Endothelial cell of umbilical vein (primary cell): ENCODE results near the gene SCD. TPM values are rescaled to one million over a fixed set of nuclear protein-coding genes. Genes with fewer than 3 reads are reported as not detected.

ENCODE experiments used
- BruUV-seq: library from RNA; stranded (reverse); fragments of 400-500 nt; replicated peaks from 2 replicates; lab custom pipeline; 2021; lab: Mats Ljungman, UMichigan
- CTCF ChIA-PET: fragments of 300-600, 350-600 bp; sonication (Branson Sonifier 250); formaldehyde crosslinking; loops from one replicate; lab custom pipeline; 2021; ENCODE audit warnings: antibody characterized with exemption, inconsistent platforms; lab: Charles Lee
- POLR2A ChIA-PET: fragments of 300-600, 350-600 bp; sonication (Branson Sonifier 250); formaldehyde crosslinking; loops from one replicate; lab custom pipeline; 2021; ENCODE audit warnings: antibody characterized with exemption, inconsistent platforms; lab: Charles Lee
- DNase-seq: peaks from one replicate; pipeline ENCODE4 v3.0.0-alpha.2; 2011; ENCODE audit warnings: low read depth, low spot score
- FAIRE-seq: peaks from 2 replicates; lab custom pipeline; 2011; peaks lifted over from hg19 to GRCh38; lab: Jason Lieb, UNC
- H2AFZ ChIP-seq: 2 replicates; pipeline ENCODE4 v1.6.0; 2012; ENCODE audit warnings: low read depth, low read length, control low read depth, inconsistent platforms
- H3K27ac ChIP-seq: 2 replicates; pipeline ENCODE4 v1.5.1; 2011; ENCODE audit warnings: low read depth, mild to moderate bottlenecking, control low read depth, low read length, moderate library complexity; ENCODE audit not compliant: insufficient read depth
- H3K27me3 ChIP-seq, 2 experiments: 2 replicates each; pipeline versions ENCODE4 v1.6.0 to v1.6.1; 2011; ENCODE audit warnings: low read length in 2 of 2, mixed read lengths in 1 of 2; ENCODE audit not compliant: control insufficient read depth in 2 of 2, insufficient read depth in 2 of 2
- H3K36me3 ChIP-seq, 2 experiments: 2 replicates in 1 of 2; 3 replicates in 1 of 2; pipeline ENCODE4 v1.5.1; 2011; ENCODE audit warnings: low read length in 2 of 2, mild to moderate bottlenecking in 1 of 2, moderate library complexity in 1 of 2; ENCODE audit not compliant: control insufficient read depth in 2 of 2, insufficient read depth in 2 of 2; ENCODE audit errors: extremely low read depth in 1 of 2
- H3K4me1 ChIP-seq: 3 replicates; pipeline ENCODE4 v1.5.1; 2011; ENCODE audit warnings: mild to moderate bottlenecking, low read length; ENCODE audit not compliant: control insufficient read depth, insufficient read depth; ENCODE audit errors: extremely low read depth
- H3K4me2 ChIP-seq: 2 replicates; pipeline ENCODE4 v1.6.1; 2011; ENCODE audit warnings: low read length, control low read depth, mixed read lengths; ENCODE audit not compliant: insufficient read depth
- H3K4me3 ChIP-seq, 3 experiments: fragments of 200-600 bp in 1 of 3; sonication (generic), shearing (Covaris generic) in 1 of 3; replicated peaks in 1 of 3; 2 replicates each; pipeline ENCODE4 v1.5.1; 2011 to 2016; ENCODE audit warnings: control low read depth in 3 of 3, low read length in 3 of 3, mild to moderate bottlenecking in 2 of 3, inconsistent platforms in 1 of 3, low read depth in 1 of 3, moderate library complexity in 1 of 3; ENCODE audit not compliant: insufficient read depth in 1 of 3
- H3K79me2 ChIP-seq: 2 replicates; pipeline ENCODE4 v1.6.0; 2012; ENCODE audit warnings: low read length, inconsistent platforms; ENCODE audit not compliant: control insufficient read depth, insufficient read depth
- H3K9ac ChIP-seq: replicated peaks from 2 replicates; pipeline ENCODE3; 2011; ENCODE audit warnings: low read length, control low read depth; ENCODE audit not compliant: insufficient read depth; ENCODE audit errors: extremely low read depth
- H3K9me1 ChIP-seq: replicated peaks from 3 replicates; pipeline ENCODE4 v1.6.0; 2011; ENCODE audit warnings: mild to moderate bottlenecking, low read length; ENCODE audit not compliant: control insufficient read depth, insufficient read depth; ENCODE audit errors: extremely low read depth
- H3K9me3 ChIP-seq: replicated peaks from 2 replicates; pipeline ENCODE4 v1.5.1; 2012; ENCODE audit warnings: low read length, inconsistent platforms; ENCODE audit not compliant: control insufficient read depth, insufficient read depth
- H4K20me1 ChIP-seq: replicated peaks from 2 replicates; pipeline ENCODE3; 2011; ENCODE audit warnings: mild to moderate bottlenecking, low read length; ENCODE audit not compliant: control insufficient read depth, insufficient read depth; ENCODE audit errors: extremely low read depth
- CTCF ChIP-seq, 2 donors: IDR thresholded peaks; 1 replicate in 1 of 2; 2 replicates in 1 of 2; pipeline ENCODE4 v1.5.1; 2011; ENCODE audit warnings: low read length in 2 of 2, mild to moderate bottlenecking in 2 of 2, moderate library complexity in 2 of 2, control low read depth in 1 of 2, inconsistent platforms in 1 of 2, low read depth in 1 of 2; ENCODE audit not compliant: insufficient read depth in 1 of 2; ENCODE audit errors: extremely low read depth in 1 of 2
- EZH2 ChIP-seq: IDR thresholded peaks from 2 replicates; pipeline ENCODE4 v1.6.1; 2012; ENCODE audit warnings: borderline replicate concordance, low read depth, mild to moderate bottlenecking, moderate library complexity, low read length, inconsistent platforms; ENCODE audit not compliant: severe bottlenecking
- FOS ChIP-seq: IDR thresholded peaks from 2 replicates; pipeline ENCODE4 v1.6.1; 2011; ENCODE audit warnings: mild to moderate bottlenecking, low read length, moderate library complexity, borderline replicate concordance; ENCODE audit not compliant: insufficient read depth
- GATA2 ChIP-seq: IDR thresholded peaks from 2 replicates; pipeline ENCODE4 v1.7.0; 2011; ENCODE audit warnings: low read depth, mild to moderate bottlenecking, moderate library complexity, mixed read lengths, low read length; ENCODE audit not compliant: insufficient read length, insufficient read depth
- JUN ChIP-seq: IDR thresholded peaks from 2 replicates; pipeline ENCODE4 v1.6.1; 2011; ENCODE audit warnings: borderline replicate concordance, low read depth; ENCODE audit not compliant: insufficient read length, insufficient read depth
- MAX ChIP-seq: IDR thresholded peaks from 2 replicates; pipeline ENCODE4 v1.6.1; 2011; ENCODE audit not compliant: insufficient read depth, insufficient read length
- MYC ChIP-seq: IDR thresholded peaks from one replicate; pipeline ENCODE4 v1.6.1; 2011; ENCODE audit warnings: mild to moderate bottlenecking, low read depth, low read length
- POLR2A ChIP-seq: IDR thresholded peaks from 2 replicates; pipeline ENCODE4 v1.6.1; 2012; ENCODE audit warnings: low read depth, mild to moderate bottlenecking, control low read depth, low read length
- POLR2AphosphoS5 ChIP-seq: IDR thresholded peaks from 2 replicates; pipeline ENCODE4 v1.6.1; 2012; ENCODE audit warnings: low read depth, mild to moderate bottlenecking, control low read depth, low read length, moderate library complexity; ENCODE audit not compliant: insufficient read depth
- dilution Hi-C: fragments of 300-500 bp; cut with MboI; formaldehyde crosslinking; loops from one replicate; pipeline ENCODE4 v1.15.0; 2019; ENCODE audit warnings: low sequenced_read_pairs; ENCODE audit not compliant: extremely low pct_ligation_motif_present
- intact Hi-C: fragments of 100-400 bp; cut with micrococcal nuclease; formaldehyde crosslinking; loops from one replicate; pipeline ENCODE4 v1.10.0; 2022
- polyA plus RNA-seq, 4 experiments: library from polyadenylated mRNA; depleted of rRNA in 3 of 4; stranded (reverse) in 3 of 4; unstranded in 1 of 4; fragments of >200 nt; gene quantifications; 2 replicates each; pipeline versions ENCODE4 v1.2.1 to v1.2.3, GENCODE V29; 2011 to 2012; ENCODE audit warnings: missing spikeins in 1 of 4
- total RNA-seq: library from RNA; stranded (reverse); gene quantifications from 2 replicates; pipeline ENCODE4 v1.2.3, GENCODE V29; 2021

The SCD gene
- total and polyA plus RNA-seq, 2 donors (not counting 3 experiments of a cell fraction or from before 2014, with no cell fraction given): 258 to 426 TPM

GRCh38 chr10:100315615-100316014, 31.4 kb upstream of the SCD start:
- H3K4me1 ChIP-seq: no peaks in the 10 kb centered on the region
- DNase-seq: no peak
- H3K27me3 ChIP-seq: peaks cover 10 to 28% of the 10 kb centered on the region in 2 experiments
- H3K9me3 ChIP-seq: no peaks in the 10 kb centered on the region
- no peaks in the 10 kb centered on the region for H4K20me1 ChIP-seq
- ChIA-PET CTCF (interaction anchor here (2.2 kb wide), 1 partner anchor 12 kb away, joined by 14 read pairs; no protein-coding TSS in a partner anchor), POLR2A (interaction anchor here (0.5 kb wide), 1 partner anchor 38 kb away, joined by 7 read pairs; no protein-coding TSS in a partner anchor)
- no peaks in the 10 kb centered on the region for H3K9me1 ChIP-seq
- H3K27ac ChIP-seq: no peak overlapping the region
- no peak overlapping the region for H3K4me3 ChIP-seq
- intact Hi-C loops: no loop called here
- dilution Hi-C loops: no loop called here
- no peak overlapping the region for H3K4me2 ChIP-seq
- FAIRE-seq: no peak
- no peak overlapping the region for H2AFZ ChIP-seq
- BruUV-seq: no TSS peak
- no peak for TF ChIP-seq POLR2A
- TF ChIP-seq FOS: no peak
- no peak for TF ChIP-seq GATA2
- TF ChIP-seq JUN: no peak
- TF ChIP-seq POLR2AphosphoS5: no peak
- no peak for TF ChIP-seq MYC
- TF ChIP-seq EZH2: no peak
- no peak for TF ChIP-seq MAX
- TF ChIP-seq CTCF (IDR thresholded peaks at IDR 0.05; ENCODE audit: extremely low read depth in 1 of 2, insufficient read depth in 1 of 2, low read depth in 1 of 2, low read length in 2 of 2): no peak
- no peak overlapping the region for H3K9ac ChIP-seq
- H3K36me3 ChIP-seq: no peaks in the 10 kb centered on the region
- no peaks in the 10 kb centered on the region for H3K79me2 ChIP-seq
